Measurements from ENCODE around the gene USP20.

Gene USP20

GRCh38 chr9:129841071-129841470 lies 5.8 kb downstream of the USP20 start:
- H3K9ac ChIP-seq (ENCODE audit: low read length) = no peak overlapping the region
- H3K27ac ChIP-seq (ENCODE audit: low read depth, low read length) = no peak overlapping the region
- no peaks in the 10 kb centered on the region for H3K36me3 ChIP-seq (ENCODE audit: insufficient read depth, low read length)
- peaks cover 14% of the 10 kb centered on the region for H3K4me1 ChIP-seq (ENCODE audit: insufficient read depth, low read length)
- H3K27me3 ChIP-seq (ENCODE audit: control insufficient read depth in 1 of 2, insufficient read depth in 2 of 2, low read length in 2 of 2) = no peaks in the 10 kb centered on the region
- no peak overlapping the region for H3K4me3 ChIP-seq (ENCODE audit: low read depth in 1 of 2, low read length in 2 of 2)
- no peaks in the 10 kb centered on the region for H3K9me3 ChIP-seq (ENCODE audit: low read length)

DNA sequence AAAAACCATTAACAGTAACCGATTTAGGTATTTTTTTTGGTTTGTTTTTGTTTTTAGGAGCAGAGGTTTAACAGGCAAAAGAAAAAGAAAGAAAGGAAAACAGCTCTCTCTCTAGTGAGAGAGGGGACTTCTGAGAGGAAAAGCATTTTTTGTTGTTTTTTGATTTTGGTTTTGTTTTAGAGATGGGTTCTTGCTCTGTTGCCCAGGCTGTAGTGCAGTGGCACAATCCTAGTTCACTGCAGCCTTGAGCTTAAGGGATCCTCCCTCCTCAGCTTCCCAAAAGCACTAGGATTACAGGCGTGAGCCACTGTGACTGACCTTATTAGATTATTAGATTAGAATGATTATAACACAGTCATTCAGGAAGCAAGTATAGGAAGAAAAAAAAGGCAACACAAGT lies 10.1 kb downstream of the USP20 start:
- no peaks in the 10 kb centered on the region for H3K27me3 ChIP-seq (ENCODE audit: control insufficient read depth in 1 of 2, insufficient read depth in 2 of 2, low read length in 2 of 2)
- H3K36me3 ChIP-seq (ENCODE audit: insufficient read depth, low read length) = peaks cover 9% of the 10 kb centered on the region
- no peaks in the 10 kb centered on the region for H3K9me3 ChIP-seq (ENCODE audit: low read length)
- peaks cover under 1% of the 10 kb centered on the region for H3K4me1 ChIP-seq (ENCODE audit: insufficient read depth, low read length)
- H3K27ac ChIP-seq (ENCODE audit: low read depth, low read length) = no peak overlapping the region
- H3K4me3 ChIP-seq (ENCODE audit: low read depth in 1 of 2, low read length in 2 of 2) = no peak overlapping the region
- no peak overlapping the region for H3K9ac ChIP-seq (ENCODE audit: low read length)

GRCh38 chr9:129848712-129849441 lies 13.6 kb downstream of the USP20 start:
- peaks cover 12% of the 10 kb centered on the region for H3K4me1 ChIP-seq (ENCODE audit: insufficient read depth, low read length)
- no peak overlapping the region for H3K4me3 ChIP-seq (ENCODE audit: low read depth in 1 of 2, low read length in 2 of 2)
- H3K9me3 ChIP-seq (ENCODE audit: low read length) = no peaks in the 10 kb centered on the region
- H3K36me3 ChIP-seq (ENCODE audit: insufficient read depth, low read length) = peaks cover 32% of the 10 kb centered on the region
- H3K27me3 ChIP-seq (ENCODE audit: control insufficient read depth in 1 of 2, insufficient read depth in 2 of 2, low read length in 2 of 2) = no peaks in the 10 kb centered on the region
- H3K27ac ChIP-seq (ENCODE audit: low read depth, low read length) = no peak overlapping the region
- H3K9ac ChIP-seq (ENCODE audit: low read length) = no peak overlapping the region

DNA sequence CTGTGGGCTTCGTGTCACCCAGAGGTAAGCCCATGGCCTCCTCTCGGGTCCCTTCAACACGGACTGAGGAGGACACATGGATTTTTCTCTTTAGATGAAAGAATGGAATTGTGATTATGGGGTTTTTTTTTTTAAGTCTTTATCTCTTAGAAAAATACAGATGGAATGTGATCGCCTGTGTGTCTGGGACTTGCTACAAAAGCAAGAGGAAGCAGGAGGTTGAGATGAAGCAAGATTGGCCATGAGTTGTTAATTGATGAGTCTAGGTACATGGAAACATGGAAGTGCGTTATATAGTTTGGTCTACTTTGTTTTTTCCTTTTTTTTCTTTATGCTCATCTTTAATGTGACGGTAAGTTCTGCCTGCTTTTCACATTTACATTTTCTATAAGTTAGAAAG lies 14.6 kb downstream of the USP20 start:
- Histone ChIP-seq H3K27me3 (ENCODE audit: control insufficient read depth in 1 of 2, insufficient read depth in 2 of 2, low read length in 2 of 2) (no peaks in the 10 kb centered on the region), H3K27ac (ENCODE audit: low read depth, low read length) (no peak overlapping the region), H3K4me3 (ENCODE audit: low read depth in 1 of 2, low read length in 2 of 2) (no peak overlapping the region), H3K4me1 (ENCODE audit: insufficient read depth, low read length) (peaks cover 12% of the 10 kb centered on the region), H3K9ac (ENCODE audit: low read length) (no peak overlapping the region), H3K9me3 (ENCODE audit: low read length) (no peaks in the 10 kb centered on the region), H3K36me3 (ENCODE audit: insufficient read depth, low read length) (peaks cover 32% of the 10 kb centered on the region)

- H3K27ac ChIP-seq (ENCODE audit: low read depth, low read length) = no peak overlapping the region
These were observed 15.7 kb downstream of the USP20 start for GRCh38 chr9:129850821-129851550.

GRCh38 chr9:129851821-129852220 lies 16.6 kb downstream of the USP20 start:
- no peak overlapping the region for H3K4me3 ChIP-seq (ENCODE audit: low read depth in 1 of 2, low read length in 2 of 2)
- no peaks in the 10 kb centered on the region for H3K9me3 ChIP-seq (ENCODE audit: low read length)
- H3K4me1 ChIP-seq (ENCODE audit: insufficient read depth, low read length) = peaks cover 12% of the 10 kb centered on the region
- no peak overlapping the region for H3K9ac ChIP-seq (ENCODE audit: low read length)
- H3K27ac ChIP-seq (ENCODE audit: low read depth, low read length) = no peak overlapping the region
- H3K27me3 ChIP-seq (ENCODE audit: control insufficient read depth in 1 of 2, insufficient read depth in 2 of 2, low read length in 2 of 2) = no peaks in the 10 kb centered on the region
- H3K36me3 ChIP-seq (ENCODE audit: insufficient read depth, low read length) = peaks cover 45% of the 10 kb centered on the region

More at GRCh38 chr9:129850821-129851550, 15.7 kb downstream of the USP20 start:
- peaks cover 38% of the 10 kb centered on the region for H3K36me3 ChIP-seq (ENCODE audit: insufficient read depth, low read length)
- H3K4me1 ChIP-seq (ENCODE audit: insufficient read depth, low read length) = peaks cover 12% of the 10 kb centered on the region
- no peak overlapping the region for H3K4me3 ChIP-seq (ENCODE audit: low read depth in 1 of 2, low read length in 2 of 2)
- H3K27me3 ChIP-seq (ENCODE audit: control insufficient read depth in 1 of 2, insufficient read depth in 2 of 2, low read length in 2 of 2) = no peaks in the 10 kb centered on the region
- H3K9me3 ChIP-seq (ENCODE audit: low read length) = no peaks in the 10 kb centered on the region
- no peak overlapping the region for H3K9ac ChIP-seq (ENCODE audit: low read length)

GRCh38 chr9:129852579-129852978 lies 17.3 kb downstream of the USP20 start:
- Histone ChIP-seq H3K36me3 (ENCODE audit: insufficient read depth, low read length) (peaks cover 50% of the 10 kb centered on the region), H3K9me3 (ENCODE audit: low read length) (no peaks in the 10 kb centered on the region), H3K4me1 (ENCODE audit: insufficient read depth, low read length) (peaks cover 12% of the 10 kb centered on the region), H3K4me3 (ENCODE audit: low read depth in 1 of 2, low read length in 2 of 2) (no peak overlapping the region), H3K27me3 (ENCODE audit: control insufficient read depth in 1 of 2, insufficient read depth in 2 of 2, low read length in 2 of 2) (no peaks in the 10 kb centered on the region), H3K27ac (ENCODE audit: low read depth, low read length) (no peak overlapping the region), H3K9ac (ENCODE audit: low read length) (no peak overlapping the region)

GRCh38 chr9:129853614-129854013 lies 18.4 kb downstream of the USP20 start:
- Histone ChIP-seq H3K9ac (ENCODE audit: low read length) (no peak overlapping the region), H3K4me1 (ENCODE audit: insufficient read depth, low read length) (peaks cover 12% of the 10 kb centered on the region), H3K4me3 (ENCODE audit: low read depth in 1 of 2, low read length in 2 of 2) (no peak overlapping the region), H3K36me3 (ENCODE audit: insufficient read depth, low read length) (peaks cover 60% of the 10 kb centered on the region), H3K27ac (ENCODE audit: low read depth, low read length) (no peak overlapping the region), H3K9me3 (ENCODE audit: low read length) (no peaks in the 10 kb centered on the region), H3K27me3 (ENCODE audit: control insufficient read depth in 1 of 2, insufficient read depth in 2 of 2, low read length in 2 of 2) (no peaks in the 10 kb centered on the region)

- Histone ChIP-seq H3K9me3 (ENCODE audit: low read length) (no peaks in the 10 kb centered on the region), H3K27me3 (ENCODE audit: control insufficient read depth in 1 of 2, insufficient read depth in 2 of 2, low read length in 2 of 2) (no peaks in the 10 kb centered on the region), H3K4me3 (ENCODE audit: low read depth in 1 of 2, low read length in 2 of 2) (no peak overlapping the region), H3K9ac (ENCODE audit: low read length) (no peak overlapping the region), H3K27ac (ENCODE audit: low read depth, low read length) (no peak overlapping the region), H3K36me3 (ENCODE audit: insufficient read depth, low read length) (peaks cover 62% of the 10 kb centered on the region), H3K4me1 (ENCODE audit: insufficient read depth, low read length) (peaks cover 12% of the 10 kb centered on the region)
These were observed 19.4 kb downstream of the USP20 start for GRCh38 chr9:129854588-129855110.

- H3K27ac ChIP-seq (ENCODE audit: low read depth, low read length) = no peak overlapping the region
- no peaks in the 10 kb centered on the region for H3K27me3 ChIP-seq (ENCODE audit: control insufficient read depth in 1 of 2, insufficient read depth in 2 of 2, low read length in 2 of 2)
- H3K36me3 ChIP-seq (ENCODE audit: insufficient read depth, low read length) = peaks cover 64% of the 10 kb centered on the region
- no peak overlapping the region for H3K9ac ChIP-seq (ENCODE audit: low read length)
- H3K4me1 ChIP-seq (ENCODE audit: insufficient read depth, low read length) = no peaks in the 10 kb centered on the region
- H3K9me3 ChIP-seq (ENCODE audit: low read length) = no peaks in the 10 kb centered on the region
- no peak overlapping the region for H3K4me3 ChIP-seq (ENCODE audit: low read depth in 1 of 2, low read length in 2 of 2)
These were observed 21.9 kb downstream of the USP20 start for GRCh38 chr9:129857207-129857606.

GRCh38 chr9:129858167-129858962 lies 23.1 kb downstream of the USP20 start:
- Histone ChIP-seq H3K27me3 (ENCODE audit: control insufficient read depth in 1 of 2, insufficient read depth in 2 of 2, low read length in 2 of 2) (no peaks in the 10 kb centered on the region), H3K9ac (ENCODE audit: low read length) (no peak overlapping the region), H3K4me1 (ENCODE audit: insufficient read depth, low read length) (no peaks in the 10 kb centered on the region), H3K27ac (ENCODE audit: low read depth, low read length) (no peak overlapping the region), H3K9me3 (ENCODE audit: low read length) (no peaks in the 10 kb centered on the region), H3K4me3 (ENCODE audit: low read depth in 1 of 2, low read length in 2 of 2) (no peak overlapping the region), H3K36me3 (ENCODE audit: insufficient read depth, low read length) (peaks cover 58% of the 10 kb centered on the region)

All from muscle layer of colon (tissue), 2 donors.